ENCODE measurements around the gene ITGB6. TPM values are rescaled to one million over a fixed set of nuclear protein-coding genes. Genes with fewer than 3 reads are reported as not detected.

ITGB6 gene
- total RNA-seq, 4 donors from 2014 or later, result 0.81 to 2.8 (median 1.0) TPM

- in situ Hi-C loops (cut with MboI; ENCODE audit: low sequenced_read_pairs in 4 of 4) (no loop called here), intact Hi-C loops (cut with DNase I; ENCODE audit: low total_unique reads) (no loop called here)
- DNase-seq (no peak), ATAC-seq (no peak)
- TF ChIP-seq POLR2A (IDR thresholded peaks at IDR 0.05), result no peak
- TF ChIP-seq CTCF (IDR thresholded peaks at IDR 0.05 in 4 of 5, conservative IDR thresholded peaks at IDR 0.05 in 1 of 5), result no peak
- no peak overlapping the region for H3K27ac ChIP-seq
- H3K27me3 ChIP-seq, result no peaks in the 10 kb centered on the region
- no peak overlapping the region for H3K4me3 ChIP-seq
- no peaks in the 10 kb centered on the region for H3K4me1 ChIP-seq
- no peaks in the 10 kb centered on the region for H3K9me3 ChIP-seq
- H3K36me3 ChIP-seq, result no peaks in the 10 kb centered on the region
Observed at GRCh38 chr2:160054984-160055725, 144.9 kb downstream of the ITGB6 start.

- DNase-seq, result no peak
- Histone ChIP-seq H3K27ac (no peak overlapping the region), H3K4me3 (no peak overlapping the region), H3K9me3 (no peaks in the 10 kb centered on the region), H3K4me1 (no peaks in the 10 kb centered on the region), H3K27me3 (no peaks in the 10 kb centered on the region), H3K36me3 (no peaks in the 10 kb centered on the region)
- intact Hi-C loops (cut with DNase I; ENCODE audit: low total_unique reads) (no loop called here), in situ Hi-C loops (cut with MboI; ENCODE audit: low sequenced_read_pairs in 4 of 4) (no loop called here)
- TF ChIP-seq CTCF (IDR thresholded peaks at IDR 0.05 in 4 of 5, conservative IDR thresholded peaks at IDR 0.05 in 1 of 5) (no peak), POLR2A (IDR thresholded peaks at IDR 0.05) (no peak)
- no peak for ATAC-seq
Observed at GRCh38 chr2:160053946-160054345, 146.1 kb downstream of the ITGB6 start.

GRCh38 chr2:160052531-160052930 lies 147.5 kb downstream of the ITGB6 start:
- ATAC-seq (no peak), DNase-seq (no peak)
- H3K36me3 ChIP-seq, result no peaks in the 10 kb centered on the region
- no peak overlapping the region for H3K4me3 ChIP-seq
- no peaks in the 10 kb centered on the region for H3K4me1 ChIP-seq
- H3K27me3 ChIP-seq, result no peaks in the 10 kb centered on the region
- in situ Hi-C loops (cut with MboI; ENCODE audit: low sequenced_read_pairs in 4 of 4), result no loop called here
- TF ChIP-seq POLR2A (IDR thresholded peaks at IDR 0.05) (no peak), CTCF (IDR thresholded peaks at IDR 0.05 in 4 of 5, conservative IDR thresholded peaks at IDR 0.05 in 1 of 5) (no peak)
- H3K9me3 ChIP-seq, result no peaks in the 10 kb centered on the region
- intact Hi-C loops (cut with DNase I; ENCODE audit: low total_unique reads), result no loop called here
- no peak overlapping the region for H3K27ac ChIP-seq

- TF ChIP-seq CTCF (IDR thresholded peaks at IDR 0.05 in 4 of 5, conservative IDR thresholded peaks at IDR 0.05 in 1 of 5) (no peak), POLR2A (IDR thresholded peaks at IDR 0.05) (no peak)
- ATAC-seq, result no peak
Observed at GRCh38 chr2:160051371-160051800, 148.7 kb downstream of the ITGB6 start.

GRCh38 chr2:160050147-160050546 lies 149.9 kb downstream of the ITGB6 start:
- ATAC-seq, result no peak
- in situ Hi-C loops (cut with MboI; ENCODE audit: low sequenced_read_pairs in 4 of 4), result no loop called here

More at GRCh38 chr2:160051371-160051800, 148.7 kb downstream of the ITGB6 start:
- H3K9me3 ChIP-seq, result no peaks in the 10 kb centered on the region
- no peak overlapping the region for H3K4me3 ChIP-seq
- no peaks in the 10 kb centered on the region for H3K27me3 ChIP-seq
- no peaks in the 10 kb centered on the region for H3K36me3 ChIP-seq
- no peak for DNase-seq
- in situ Hi-C loops (cut with MboI; ENCODE audit: low sequenced_read_pairs in 4 of 4) (no loop called here), intact Hi-C loops (cut with DNase I; ENCODE audit: low total_unique reads) (no loop called here)
- no peaks in the 10 kb centered on the region for H3K4me1 ChIP-seq
- no peak overlapping the region for H3K27ac ChIP-seq

More at GRCh38 chr2:160050147-160050546, 149.9 kb downstream of the ITGB6 start:
- Histone ChIP-seq H3K36me3 (no peaks in the 10 kb centered on the region), H3K4me3 (no peak overlapping the region), H3K9me3 (no peaks in the 10 kb centered on the region), H3K27me3 (no peaks in the 10 kb centered on the region), H3K4me1 (no peaks in the 10 kb centered on the region), H3K27ac (no peak overlapping the region)
- intact Hi-C loops (cut with DNase I; ENCODE audit: low total_unique reads), result no loop called here
- no peak for DNase-seq
- TF ChIP-seq CTCF (IDR thresholded peaks at IDR 0.05 in 4 of 5, conservative IDR thresholded peaks at IDR 0.05 in 1 of 5), result no peak
- TF ChIP-seq POLR2A (IDR thresholded peaks at IDR 0.05), result no peak
